Measurements from ENCODE around the gene PLK1. TPM values are rescaled to one million over a fixed set of nuclear protein-coding genes. Genes with fewer than 3 reads are reported as not detected.

Gene PLK1
- total and polyA plus RNA-seq, 2 of the 13 experiments (the other 11 are each of a cell fraction or from before 2014, with no cell fraction given) = 71.5 to 76.3 TPM

DNA sequence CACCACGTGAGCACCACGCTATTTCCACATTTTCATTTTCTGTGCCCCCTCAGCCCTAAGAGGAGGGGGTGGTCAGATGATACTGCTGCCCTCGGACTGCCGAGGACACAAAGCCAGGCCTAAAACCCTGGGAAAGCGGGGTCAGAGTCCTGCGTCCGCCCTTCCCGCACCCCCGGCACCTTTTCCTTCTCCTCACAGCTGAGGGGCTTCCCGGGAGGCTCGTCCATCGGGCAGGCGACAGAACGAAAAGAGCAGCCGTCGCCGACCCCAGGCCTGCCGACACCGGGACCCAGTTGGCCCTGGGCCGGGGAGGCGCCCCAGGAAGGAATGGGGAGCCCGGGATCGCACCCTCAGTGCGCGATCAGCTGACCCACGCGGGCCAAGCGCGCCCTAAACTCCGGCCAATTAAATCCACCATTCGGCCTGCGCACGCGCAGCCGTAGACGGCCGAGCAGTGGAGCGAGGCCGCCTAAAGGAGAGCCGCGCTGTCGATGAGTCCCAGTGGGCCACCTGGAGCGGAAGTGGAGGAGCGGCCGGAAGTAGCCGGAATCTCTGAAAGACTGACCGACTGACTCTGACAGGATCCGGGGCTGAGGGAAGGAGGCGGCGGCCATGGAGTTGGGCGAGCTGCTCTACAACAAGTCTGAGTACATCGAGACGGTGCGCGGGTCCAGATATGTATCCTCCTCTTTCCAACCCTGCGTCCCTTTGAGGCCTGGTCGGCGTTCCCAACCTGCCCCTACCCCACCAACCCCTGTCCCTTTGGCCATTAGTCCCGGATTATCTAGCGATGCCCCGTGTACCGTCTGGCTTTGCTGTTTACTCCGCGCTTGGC lies 37.5 kb upstream of the PLK1 start, which contains the start of the genes DCTN5 and PALB2 (continued):
- TF ChIP-seq THAP11 (CRISPR knock-in tag; IDR thresholded peaks at IDR 0.05) (peak; percentile 96), MATR3 (CRISPR knock-in tag; IDR thresholded peaks at IDR 0.05) (no peak), LRRFIP1 (CRISPR knock-in tag; conservative IDR thresholded peaks at IDR 0.05) (no peak), ZFY (CRISPR knock-in tag; IDR thresholded peaks at IDR 0.05) (peak; percentile 96), PHB2 (IDR thresholded peaks at IDR 0.05; ENCODE audit: partially characterized antibody) (no peak), ZNF3 (CRISPR knock-in tag; IDR thresholded peaks at IDR 0.05) (peak; percentile 22; the same call in 1 of the 2 replicates), PRDM15 (CRISPR knock-in tag; IDR thresholded peaks at IDR 0.05) (peak; percentile 85; the same call in 1 of the 2 replicates), HNRNPL (IDR thresholded peaks at IDR 0.05; ENCODE audit: low read depth, low read length) (peak; percentile 51; the same call in 1 of the 2 replicates), DBP (CRISPR knock-in tag; IDR thresholded peaks at IDR 0.05; ENCODE audit: not compliant biosample characterization) (peak; percentile 99), ZNF703 (CRISPR knock-in tag; IDR thresholded peaks at IDR 0.05; ENCODE audit: borderline replicate concordance) (peak; percentile 97; the same call in 1 of the 2 replicates), SOX6 (IDR thresholded peaks at IDR 0.05) (no peak), SOX6 (CRISPR knock-in tag; IDR thresholded peaks at IDR 0.05) (peak; percentile 84), NFATC3 (CRISPR knock-in tag; IDR thresholded peaks at IDR 0.05) (peak; percentile 99), SP5 (CRISPR knock-in tag; IDR thresholded peaks at IDR 0.05; ENCODE audit: borderline replicate concordance, low read depth) (no peak; the same call in 1 of the 2 replicates), TEAD3 (CRISPR knock-in tag; optimal IDR thresholded peaks at IDR 0.05; ENCODE audit: borderline replicate concordance) (peak; percentile 56)
- TF ChIP-seq, protein P1, sequence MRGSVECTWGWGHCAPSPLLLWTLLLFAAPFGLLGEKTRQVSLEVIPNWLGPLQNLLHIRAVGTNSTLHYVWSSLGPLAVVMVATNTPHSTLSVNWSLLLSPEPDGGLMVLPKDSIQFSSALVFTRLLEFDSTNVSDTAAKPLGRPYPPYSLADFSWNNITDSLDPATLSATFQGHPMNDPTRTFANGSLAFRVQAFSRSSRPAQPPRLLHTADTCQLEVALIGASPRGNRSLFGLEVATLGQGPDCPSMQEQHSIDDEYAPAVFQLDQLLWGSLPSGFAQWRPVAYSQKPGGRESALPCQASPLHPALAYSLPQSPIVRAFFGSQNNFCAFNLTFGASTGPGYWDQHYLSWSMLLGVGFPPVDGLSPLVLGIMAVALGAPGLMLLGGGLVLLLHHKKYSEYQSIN (CRISPR knock-in tag; IDR thresholded peaks at IDR 0.05; ENCODE audit: borderline replicate concordance) = no peak
- TF ChIP-seq, protein P2, sequence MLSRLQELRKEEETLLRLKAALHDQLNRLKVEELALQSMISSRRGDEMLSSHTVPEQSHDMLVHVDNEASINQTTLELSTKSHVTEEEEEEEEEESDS (CRISPR knock-in tag; IDR thresholded peaks at IDR 0.05; ENCODE audit: borderline replicate concordance) = no peak
- TF ChIP-seq, protein P3, sequence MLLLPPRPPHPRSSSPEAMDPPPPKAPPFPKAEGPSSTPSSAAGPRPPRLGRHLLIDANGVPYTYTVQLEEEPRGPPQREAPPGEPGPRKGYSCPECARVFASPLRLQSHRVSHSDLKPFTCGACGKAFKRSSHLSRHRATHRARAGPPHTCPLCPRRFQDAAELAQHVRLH (CRISPR knock-in tag; IDR thresholded peaks at IDR 0.05; ENCODE audit: borderline replicate concordance, low read depth) = peak; percentile 90
- TF ChIP-seq, protein P4, sequence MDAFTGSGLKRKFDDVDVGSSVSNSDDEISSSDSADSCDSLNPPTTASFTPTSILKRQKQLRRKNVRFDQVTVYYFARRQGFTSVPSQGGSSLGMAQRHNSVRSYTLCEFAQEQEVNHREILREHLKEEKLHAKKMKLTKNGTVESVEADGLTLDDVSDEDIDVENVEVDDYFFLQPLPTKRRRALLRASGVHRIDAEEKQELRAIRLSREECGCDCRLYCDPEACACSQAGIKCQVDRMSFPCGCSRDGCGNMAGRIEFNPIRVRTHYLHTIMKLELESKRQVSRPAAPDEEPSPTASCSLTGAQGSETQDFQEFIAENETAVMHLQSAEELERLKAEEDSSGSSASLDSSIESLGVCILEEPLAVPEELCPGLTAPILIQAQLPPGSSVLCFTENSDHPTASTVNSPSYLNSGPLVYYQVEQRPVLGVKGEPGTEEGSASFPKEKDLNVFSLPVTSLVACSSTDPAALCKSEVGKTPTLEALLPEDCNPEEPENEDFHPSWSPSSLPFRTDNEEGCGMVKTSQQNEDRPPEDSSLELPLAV (CRISPR knock-in tag; conservative IDR thresholded peaks at IDR 0.05; ENCODE audit: low read depth) = no peak

Data from HepG2 (cell line).